Neural cell (in vitro differentiated cells): ENCODE data around the gene SULF2. TPM values are rescaled to one million over a fixed set of nuclear protein-coding genes. Genes with fewer than 3 reads are reported as not detected.

ENCODE experiments used
- H2AFZ ChIP-seq: fragments of 200-600, 300-800 bp; sonication (generic), shearing (Covaris generic); 2 replicates; pipeline ENCODE4 v1.6.0; 2014; ENCODE audit warnings: low read depth, mild to moderate bottlenecking, antibody characterized with exemption, low read length, moderate library complexity
- H3F3A ChIP-seq: fragments of 200-600 bp; shearing (Covaris generic); 2 replicates; pipeline ENCODE4 v1.6.1; 2016; ENCODE audit warnings: mild to moderate bottlenecking, moderate library complexity, mixed read lengths, antibody characterized with exemption, low read length; ENCODE audit not compliant: insufficient read depth, poor library complexity, severe bottlenecking
- H3K27ac ChIP-seq: fragments of 200-600, 300-800 bp; sonication (generic), shearing (Covaris generic); 2 replicates; pipeline ENCODE4 v1.5.1; 2014; ENCODE audit warnings: mild to moderate bottlenecking, low read length, moderate library complexity
- H3K27me3 ChIP-seq: fragments of 300-800, 200-600 bp; sonication (generic), shearing (Covaris generic); 2 replicates; pipeline ENCODE4 v1.6.0; 2014; ENCODE audit warnings: mild to moderate bottlenecking, low read depth, low read length, moderate library complexity; ENCODE audit not compliant: insufficient read depth
- H3K36me3 ChIP-seq: fragments of 300-800, 200-600 bp; sonication (generic), shearing (Covaris generic); 2 replicates; pipeline ENCODE4 v1.5.1; 2014; ENCODE audit warnings: mild to moderate bottlenecking, antibody characterized with exemption, low read length, moderate library complexity; ENCODE audit not compliant: insufficient read depth
- H3K4me2 ChIP-seq: fragments of 300-800, 200-600 bp; sonication (generic), shearing (Covaris generic); 2 replicates; pipeline ENCODE4 v1.6.0; 2014; ENCODE audit warnings: mild to moderate bottlenecking, low read length
- H3K4me3 ChIP-seq: fragments of 300-800, 200-600 bp; sonication (generic), shearing (Covaris generic); 2 replicates; pipeline ENCODE4 v1.5.1; 2014; ENCODE audit warnings: mild to moderate bottlenecking, low read length, moderate library complexity
- H3K79me2 ChIP-seq: fragments of 200-600 bp; shearing (Covaris generic); replicated peaks from 2 replicates; pipeline ENCODE4 v1.6.0; 2014; ENCODE audit warnings: mild to moderate bottlenecking, low read length, moderate library complexity; ENCODE audit not compliant: insufficient read depth
- H3K9ac ChIP-seq: fragments of 300-800, 200-600 bp; sonication (generic), shearing (Covaris generic); 2 replicates; pipeline ENCODE4 v1.6.1; 2016; ENCODE audit warnings: mild to moderate bottlenecking, low read length, mixed read lengths
- H3K9me2 ChIP-seq: fragments of 200-600 bp; shearing (Covaris generic); 2 replicates; pipeline ENCODE4 v1.6.1; 2016; ENCODE audit warnings: mild to moderate bottlenecking, low read length, mixed read lengths; ENCODE audit not compliant: insufficient read depth
- H3K9me3 ChIP-seq: fragments of 200-600, 300-800 bp; sonication (generic), shearing (Covaris generic); 2 replicates; pipeline ENCODE4 v1.6.1; 2016; ENCODE audit warnings: mild to moderate bottlenecking, mixed run types, low read length, moderate library complexity, mixed read lengths
- H4K20me1 ChIP-seq: fragments of 200-600 bp; shearing (Covaris generic); 2 replicates; pipeline ENCODE4 v1.6.1; 2016; ENCODE audit warnings: mild to moderate bottlenecking, mixed run types; ENCODE audit not compliant: insufficient read depth
- CTCF ChIP-seq: fragments of 450-650 bp; IDR thresholded peaks from 2 replicates; pipeline ENCODE4 v1.5.1; 2014; ENCODE audit warnings: antibody characterized with exemption, mild to moderate bottlenecking, moderate library complexity; ENCODE audit not compliant: poor library complexity, severe bottlenecking
- EP300 ChIP-seq: fragments of 450-650 bp; conservative IDR thresholded peaks from 2 replicates; pipeline ENCODE4 v1.6.1; 2014; ENCODE audit warnings: antibody characterized with exemption, mild to moderate bottlenecking, moderate library complexity; ENCODE audit not compliant: poor library complexity, severe bottlenecking
- EZH2 ChIP-seq: fragments of 200-600, 300-800 bp; shearing (Covaris generic), sonication (generic); IDR thresholded peaks from 2 replicates; pipeline ENCODE4 v1.6.1; 2014; ENCODE audit warnings: antibody characterized with exemption, low read length, borderline replicate concordance, mild to moderate bottlenecking; ENCODE audit not compliant: insufficient read depth, poor library complexity, severe bottlenecking
- MXI1 ChIP-seq: fragments of 450-650 bp; conservative IDR thresholded peaks from 2 replicates; pipeline ENCODE4 v1.6.1; 2014; ENCODE audit warnings: antibody characterized with exemption, mild to moderate bottlenecking; ENCODE audit not compliant: poor library complexity, severe bottlenecking
- POLR2AphosphoS5 ChIP-seq: IDR thresholded peaks from 2 replicates; pipeline ENCODE4 v1.6.1; 2012
- RAD21 ChIP-seq: fragments of 450-650 bp; conservative IDR thresholded peaks from 2 replicates; pipeline ENCODE4 v1.6.1; 2014; ENCODE audit warnings: antibody characterized with exemption, mild to moderate bottlenecking, moderate library complexity
- SMC3 ChIP-seq: fragments of 450-650 bp; conservative IDR thresholded peaks from 2 replicates; pipeline ENCODE4 v1.6.1; 2014; ENCODE audit warnings: antibody characterized with exemption, mild to moderate bottlenecking, moderate library complexity; ENCODE audit not compliant: poor library complexity
- TAF1 ChIP-seq: IDR thresholded peaks from 2 replicates; pipeline ENCODE4 v1.6.1; 2012; ENCODE audit warnings: low read depth
- polyA plus RNA-seq: library from polyadenylated mRNA; depleted of rRNA; stranded (reverse); fragments of >200 nt; gene quantifications from 2 replicates; pipeline ENCODE4 v1.2.3, GENCODE V29; 2014
- TF ChIP-seq, protein P1 (sequence below): IDR thresholded peaks from 2 replicates; pipeline ENCODE4 v1.6.1; 2012; ENCODE audit warnings: borderline replicate concordance

SULF2 gene
- polyA plus RNA-seq, 1 donor from 2014 or later, result 30.0 TPM

DNA sequence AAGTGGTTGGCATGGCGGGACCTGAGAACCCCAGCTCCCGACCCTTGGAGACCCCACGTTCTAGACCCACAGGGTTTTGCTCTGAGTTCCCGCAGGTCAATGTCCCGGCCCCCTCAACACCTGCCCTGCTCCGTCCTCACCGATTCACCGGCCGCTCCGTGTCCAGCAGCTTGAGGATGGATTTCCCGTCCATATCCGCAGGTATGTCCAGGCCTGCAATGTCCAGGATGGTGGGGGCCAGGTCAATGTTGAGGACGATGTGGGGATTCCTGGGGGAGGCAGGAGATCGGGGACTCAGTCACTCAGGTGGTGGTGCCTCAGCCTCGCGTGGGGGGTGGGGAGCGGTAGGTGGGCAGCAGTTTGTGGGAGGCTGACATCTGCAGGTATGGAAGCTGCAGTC lies 106.7 kb downstream of the SULF2 start:
- Histone ChIP-seq H3K4me3 (no peak overlapping the region), H3K36me3 (no peaks in the 10 kb centered on the region), H3K79me2 (no peaks in the 10 kb centered on the region), H2AFZ (no peak overlapping the region), H4K20me1 (no peaks in the 10 kb centered on the region), H3K27ac (no peak overlapping the region), H3K27me3 (no peaks in the 10 kb centered on the region), H3K9me3 (no peaks in the 10 kb centered on the region), H3K9me2 (no peaks in the 10 kb centered on the region), H3K4me2 (no peak overlapping the region), H3K9ac (no peak overlapping the region), H3F3A (no peaks in the 10 kb centered on the region)
- TF ChIP-seq POLR2AphosphoS5 (no peak), RAD21 (no peak), SMC3 (no peak), EP300 (no peak), CTCF (no peak), EZH2 (no peak), TAF1 (no peak), MXI1 (no peak)
- TF ChIP-seq, protein P1, sequence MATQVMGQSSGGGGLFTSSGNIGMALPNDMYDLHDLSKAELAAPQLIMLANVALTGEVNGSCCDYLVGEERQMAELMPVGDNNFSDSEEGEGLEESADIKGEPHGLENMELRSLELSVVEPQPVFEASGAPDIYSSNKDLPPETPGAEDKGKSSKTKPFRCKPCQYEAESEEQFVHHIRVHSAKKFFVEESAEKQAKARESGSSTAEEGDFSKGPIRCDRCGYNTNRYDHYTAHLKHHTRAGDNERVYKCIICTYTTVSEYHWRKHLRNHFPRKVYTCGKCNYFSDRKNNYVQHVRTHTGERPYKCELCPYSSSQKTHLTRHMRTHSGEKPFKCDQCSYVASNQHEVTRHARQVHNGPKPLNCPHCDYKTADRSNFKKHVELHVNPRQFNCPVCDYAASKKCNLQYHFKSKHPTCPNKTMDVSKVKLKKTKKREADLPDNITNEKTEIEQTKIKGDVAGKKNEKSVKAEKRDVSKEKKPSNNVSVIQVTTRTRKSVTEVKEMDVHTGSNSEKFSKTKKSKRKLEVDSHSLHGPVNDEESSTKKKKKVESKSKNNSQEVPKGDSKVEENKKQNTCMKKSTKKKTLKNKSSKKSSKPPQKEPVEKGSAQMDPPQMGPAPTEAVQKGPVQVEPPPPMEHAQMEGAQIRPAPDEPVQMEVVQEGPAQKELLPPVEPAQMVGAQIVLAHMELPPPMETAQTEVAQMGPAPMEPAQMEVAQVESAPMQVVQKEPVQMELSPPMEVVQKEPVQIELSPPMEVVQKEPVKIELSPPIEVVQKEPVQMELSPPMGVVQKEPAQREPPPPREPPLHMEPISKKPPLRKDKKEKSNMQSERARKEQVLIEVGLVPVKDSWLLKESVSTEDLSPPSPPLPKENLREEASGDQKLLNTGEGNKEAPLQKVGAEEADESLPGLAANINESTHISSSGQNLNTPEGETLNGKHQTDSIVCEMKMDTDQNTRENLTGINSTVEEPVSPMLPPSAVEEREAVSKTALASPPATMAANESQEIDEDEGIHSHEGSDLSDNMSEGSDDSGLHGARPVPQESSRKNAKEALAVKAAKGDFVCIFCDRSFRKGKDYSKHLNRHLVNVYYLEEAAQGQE, result no peak

GRCh38 chr20:47677635-47678453 lies 107.4 kb downstream of the SULF2 start:
- H4K20me1 ChIP-seq, result no peaks in the 10 kb centered on the region
- no peaks in the 10 kb centered on the region for H3F3A ChIP-seq
- no peak overlapping the region for H3K9ac ChIP-seq
- H3K27ac ChIP-seq, result no peak overlapping the region
- no peaks in the 10 kb centered on the region for H3K27me3 ChIP-seq
- peak; percentile 92 for TF ChIP-seq RAD21
- TF ChIP-seq EP300, result no peak
- peak; percentile 90 for TF ChIP-seq CTCF
- TF ChIP-seq EZH2, result no peak
- peak; percentile 96 for TF ChIP-seq SMC3
- H3K4me3 ChIP-seq, result no peak overlapping the region
- H3K9me3 ChIP-seq, result no peaks in the 10 kb centered on the region
- no peak overlapping the region for H2AFZ ChIP-seq
- H3K36me3 ChIP-seq, result no peaks in the 10 kb centered on the region
- H3K79me2 ChIP-seq, result no peaks in the 10 kb centered on the region
- no peak overlapping the region for H3K4me2 ChIP-seq
- no peaks in the 10 kb centered on the region for H3K9me2 ChIP-seq
